HG03520 (cell line): ENCODE measurements around the gene TENT4B.

Experiments
- ATAC-seq: cut with Tn5 transposase; IDR thresholded peaks from one replicate; pipeline ENCODE4 v1.9.1; 2021; ENCODE audit warnings: mild to moderate bottlenecking, moderate library complexity; ENCODE audit not compliant: unreplicated experiment

Gene TENT4B

GRCh38 chr16:50192386-50193050 lies 39.4 kb downstream of the TENT4B start:
- ATAC-seq, result no peak

GRCh38 chr16:50193594-50193993 lies 40.5 kb downstream of the TENT4B start:
- no peak for ATAC-seq

- ATAC-seq, result no peak
These were observed 42.2 kb downstream of the TENT4B start for GRCh38 chr16:50195276-50195675.

- ATAC-seq, result no peak
These were observed 42.6 kb downstream of the TENT4B start for GRCh38 chr16:50195756-50196155.

- no peak for ATAC-seq
These were observed 44.5 kb downstream of the TENT4B start for GRCh38 chr16:50197582-50197981.

GRCh38 chr16:50198802-50199403 lies 45.8 kb downstream of the TENT4B start:
- ATAC-seq, result no peak

GRCh38 chr16:50201787-50202186 lies 48.7 kb downstream of the TENT4B start:
- ATAC-seq, result no peak

GRCh38 chr16:50202926-50203624 lies 50.0 kb downstream of the TENT4B start:
- ATAC-seq, result no peak

- no peak for ATAC-seq
These were observed 50.6 kb downstream of the TENT4B start for GRCh38 chr16:50203681-50204080.

GRCh38 chr16:50204453-50205108 lies 51.5 kb downstream of the TENT4B start:
- ATAC-seq, result no peak

- ATAC-seq, result no peak
These were observed 54.5 kb downstream of the TENT4B start for GRCh38 chr16:50207652-50208051.

- no peak for ATAC-seq
These were observed 55.4 kb downstream of the TENT4B start for GRCh38 chr16:50208460-50208931.

- no peak for ATAC-seq
These were observed 56.6 kb downstream of the TENT4B start for GRCh38 chr16:50209546-50210265.

- ATAC-seq, result peak; percentile 84
These were observed 57.3 kb downstream of the TENT4B start for GRCh38 chr16:50210266-50211038.

GRCh38 chr16:50213939-50214519 lies 60.9 kb downstream of the TENT4B start:
- no peak for ATAC-seq

GRCh38 chr16:50215680-50216079 lies 62.6 kb downstream of the TENT4B start:
- no peak for ATAC-seq

GRCh38 chr16:50216231-50216630 lies 63.1 kb downstream of the TENT4B start:
- ATAC-seq, result no peak

- no peak for ATAC-seq
These were observed 66.4 kb downstream of the TENT4B start for GRCh38 chr16:50219402-50219975.

- ATAC-seq, result no peak
These were observed 71.2 kb downstream of the TENT4B start for GRCh38 chr16:50224286-50224685.
